Activated CD4-positive, CD25-positive, alpha-beta regulatory T cell treated with anti-CD3 and anti-CD28 coated beads, Interleukin-2, amount 50 U/mL, for 72 hours (primary cell): ENCODE measurements around the gene ZNF579.

Experiments used
- DNase-seq: peaks from one replicate; pipeline ENCODE4 v3.0.0; 2021

Gene ZNF579

DNA sequence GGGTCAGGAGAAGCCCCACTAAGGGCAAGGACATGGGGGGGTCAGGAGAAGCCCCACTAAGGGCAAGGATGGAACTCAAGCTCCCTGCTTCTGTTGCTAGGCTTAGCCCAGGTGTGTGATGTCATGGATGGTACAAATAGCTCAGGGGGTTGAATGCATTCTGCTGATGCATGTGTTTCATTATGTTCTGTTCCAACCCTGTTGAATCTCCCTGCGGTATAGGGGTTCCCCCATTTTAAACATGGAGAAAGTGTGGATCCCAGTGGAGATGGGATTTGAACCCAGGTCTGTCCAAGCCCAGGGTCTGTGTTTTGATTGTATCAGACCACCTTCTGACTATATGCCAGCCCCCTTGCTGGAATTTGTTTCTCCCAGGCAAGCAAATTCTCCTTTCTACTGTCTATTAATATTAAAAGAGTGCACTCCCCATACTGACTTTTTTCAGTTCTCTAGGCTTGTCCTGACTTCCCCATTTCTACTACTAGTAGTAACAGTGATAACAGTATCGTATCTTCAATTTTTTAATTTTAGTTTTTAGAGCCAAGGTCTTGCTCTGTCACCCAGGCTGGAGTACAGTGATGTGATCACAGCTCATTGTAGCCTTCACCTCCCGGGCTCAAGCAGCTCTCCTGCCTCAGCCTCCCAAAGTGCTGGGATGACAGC lies 31.5 kb upstream of the ZNF579 start:
- DNase-seq = no peak

DNA sequence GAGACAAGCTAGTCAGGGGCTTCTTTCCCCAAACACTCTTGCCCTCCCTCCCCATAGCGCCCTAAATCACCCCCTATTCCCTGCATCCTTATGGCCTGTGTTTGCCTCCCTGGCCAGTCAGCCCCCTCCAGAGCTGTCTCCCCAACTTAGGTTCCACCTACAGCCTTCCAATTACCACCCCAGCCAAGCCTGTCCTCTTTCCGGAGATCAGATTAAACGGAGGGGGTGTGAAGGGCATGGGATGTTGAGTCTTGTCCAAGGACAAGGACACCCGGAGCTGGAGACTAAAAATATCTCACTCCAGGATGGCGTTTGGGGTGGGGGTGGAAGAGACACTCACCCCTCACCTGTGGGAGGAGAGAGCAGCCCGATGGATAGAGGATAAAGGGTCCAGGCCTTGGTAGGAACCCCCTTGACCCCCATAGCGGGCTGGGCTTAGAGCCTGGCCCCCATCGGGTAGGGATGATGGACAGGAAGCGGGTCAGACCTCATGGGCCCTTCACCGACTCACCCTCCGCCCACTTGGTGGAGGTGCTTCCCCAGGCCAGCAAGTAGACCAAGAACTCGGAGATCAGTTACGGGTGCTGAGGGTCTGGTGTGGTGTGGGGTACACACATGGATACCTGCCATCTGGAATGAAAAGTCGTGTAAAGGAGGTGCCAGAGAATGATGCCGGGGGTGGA lies 30.8 kb upstream of the ZNF579 start:
- DNase-seq = no peak

DNA sequence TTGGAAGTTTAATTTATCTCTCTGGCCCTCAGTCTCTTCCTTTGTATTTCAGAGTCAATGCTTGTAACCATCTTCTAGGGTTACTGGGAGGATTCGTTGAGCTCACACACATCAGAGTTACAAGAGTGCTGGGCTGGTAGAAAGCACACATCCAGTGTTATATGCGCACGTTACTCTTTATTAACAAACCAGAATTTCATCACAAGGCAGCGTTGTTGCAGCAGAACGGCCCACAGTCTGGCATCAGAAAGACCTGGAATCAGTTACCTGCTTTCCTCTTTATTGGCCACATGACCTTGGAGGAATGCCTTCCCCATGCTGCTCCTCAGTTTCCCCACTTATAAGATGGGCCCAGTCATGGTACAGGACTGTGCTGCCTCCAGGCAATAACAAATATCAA lies 28.7 kb upstream of the ZNF579 start:
- no peak for DNase-seq

DNA sequence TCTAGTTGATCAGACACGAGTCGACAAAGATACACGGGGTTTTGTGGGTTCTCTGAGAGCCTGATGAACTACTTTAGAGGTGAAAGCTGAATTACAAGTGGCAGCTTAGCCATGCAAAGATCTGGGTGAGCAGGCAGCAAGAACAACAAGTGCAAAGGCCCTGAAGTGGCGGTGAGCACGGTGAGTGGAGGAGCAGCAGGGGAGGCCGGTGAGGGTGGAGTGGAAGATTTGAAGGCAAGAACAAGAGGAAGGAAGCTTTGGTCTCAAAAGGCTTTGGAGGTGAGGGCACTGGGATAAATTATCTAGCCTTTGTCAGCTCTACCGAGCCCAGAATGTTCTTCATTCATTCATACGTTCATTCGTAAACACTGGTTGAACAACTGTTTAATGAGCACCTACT lies 26.2 kb upstream of the ZNF579 start:
- DNase-seq = no peak

DNA sequence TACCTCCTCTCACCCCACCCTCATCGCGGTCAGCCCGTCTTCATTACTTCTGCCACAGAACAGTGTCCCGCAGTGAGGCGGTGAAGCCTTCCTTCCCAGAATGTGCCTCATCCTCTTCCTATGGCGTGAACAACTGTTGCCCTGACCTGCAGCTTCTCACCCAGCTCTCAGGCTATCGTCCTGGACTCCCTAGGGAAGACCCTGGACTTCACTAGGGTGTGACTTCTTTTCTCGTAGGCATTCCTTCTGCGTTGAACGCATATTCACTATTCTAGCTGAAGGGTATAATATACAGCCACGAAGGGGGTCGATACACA lies 25.8 kb upstream of the ZNF579 start:
- DNase-seq = no peak

DNA sequence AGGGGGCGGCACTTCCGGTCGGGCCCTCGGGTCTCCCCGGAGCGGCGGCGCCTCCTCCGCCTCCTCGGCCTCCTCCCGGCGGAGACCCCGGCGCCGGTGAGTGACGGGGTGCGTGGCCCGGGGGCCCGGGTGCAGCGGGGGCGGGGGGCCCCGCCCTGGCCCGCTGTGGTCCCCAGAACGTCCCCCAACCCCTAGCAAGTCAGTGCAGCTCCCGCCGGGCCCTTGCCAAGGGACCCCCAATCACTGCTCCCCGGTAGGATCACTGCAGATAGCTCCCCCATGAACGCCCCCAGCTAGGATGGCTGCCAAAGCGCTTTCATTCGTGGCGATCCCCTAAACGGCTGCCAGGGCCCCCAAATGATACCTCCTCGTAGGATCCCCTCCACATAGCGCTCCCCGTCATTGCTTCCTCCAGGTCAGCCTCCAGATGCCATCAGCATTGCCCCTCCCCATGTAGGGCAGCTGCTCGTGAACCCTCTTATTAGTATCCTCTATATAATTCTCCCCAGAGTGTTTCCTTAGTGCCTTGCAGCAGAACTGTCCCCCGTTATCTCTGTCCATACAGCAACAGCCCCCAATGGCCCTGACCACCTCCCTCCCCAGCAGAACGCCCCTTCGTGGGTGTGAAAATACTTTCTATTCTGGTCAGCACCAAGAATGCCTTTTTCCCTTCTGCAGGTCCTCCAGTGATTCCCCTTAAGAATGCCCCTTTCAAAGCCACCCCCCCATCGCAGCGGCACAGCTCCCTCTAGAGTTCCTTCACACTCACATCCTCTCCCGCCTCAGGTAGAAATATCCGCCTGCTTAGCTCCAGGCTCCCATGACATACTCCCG lies 25.2 kb upstream of the ZNF579 start, which contains the start of gene ZNF865:
Gene ZNF865 (plus strand): TSS at position 11 of the 834 bp plus-strand sequence. CDS start 7,972 bp downstream, outside the sequence.
- DNase-seq = peak; percentile 56

DNA sequence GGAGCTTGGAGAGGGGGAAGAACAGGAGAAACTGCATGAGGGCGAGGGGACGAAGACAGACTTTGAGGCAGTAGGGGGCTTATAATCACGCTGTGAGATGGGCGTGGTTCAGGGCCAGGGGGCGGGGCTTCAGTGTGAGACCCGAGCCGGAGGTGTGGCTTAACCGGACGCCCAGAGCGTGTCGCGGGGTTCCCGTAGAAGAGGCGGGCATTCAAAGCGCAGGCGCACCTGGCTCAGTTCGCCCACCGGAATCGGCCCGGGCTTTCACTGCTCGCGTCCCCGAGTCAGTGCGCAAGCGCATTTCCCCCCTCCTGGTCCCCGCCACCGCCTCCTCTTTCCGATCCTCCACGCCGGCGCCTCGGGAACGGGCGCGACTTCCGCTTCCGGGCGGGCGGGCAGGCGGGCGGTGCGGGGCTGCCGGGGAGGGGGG lies 24.6 kb upstream of the ZNF579 start:
- DNase-seq = peak; percentile 97

DNA sequence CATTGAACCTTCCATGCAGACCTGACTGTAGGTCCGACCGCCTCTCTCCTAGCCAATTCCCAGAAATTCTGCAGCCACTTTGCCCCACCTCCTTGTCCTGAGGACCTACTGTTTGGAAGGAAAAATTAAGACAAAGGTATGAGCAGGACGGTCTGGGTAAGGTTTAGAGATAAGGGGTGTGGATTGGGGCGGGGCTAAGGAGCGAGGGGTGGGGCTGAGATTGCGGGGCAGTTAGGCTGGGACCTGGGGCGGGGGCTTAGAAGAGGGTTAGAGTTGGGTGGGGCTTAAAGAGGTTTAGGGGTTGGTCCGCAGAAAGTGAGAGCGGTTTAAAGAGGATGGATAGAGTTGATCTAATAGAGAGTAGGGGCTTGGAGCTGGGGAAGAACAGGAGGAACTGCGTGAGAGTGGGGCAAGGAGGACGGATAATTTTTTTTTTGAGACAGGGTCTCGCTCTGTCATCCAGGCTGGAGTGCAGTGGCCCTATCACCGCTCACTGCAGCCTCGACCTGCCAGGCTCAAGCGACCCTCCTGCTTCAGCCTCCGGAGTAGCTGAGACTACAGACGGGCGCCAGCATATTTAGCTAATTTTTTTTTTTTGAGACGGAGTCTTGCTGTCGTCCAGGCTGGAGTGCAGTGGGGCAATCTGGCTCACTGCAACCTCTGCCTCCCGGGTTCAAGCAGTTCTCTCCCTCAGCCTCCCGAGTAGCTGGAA lies 23.1 kb upstream of the ZNF579 start:
- DNase-seq = no peak

DNA sequence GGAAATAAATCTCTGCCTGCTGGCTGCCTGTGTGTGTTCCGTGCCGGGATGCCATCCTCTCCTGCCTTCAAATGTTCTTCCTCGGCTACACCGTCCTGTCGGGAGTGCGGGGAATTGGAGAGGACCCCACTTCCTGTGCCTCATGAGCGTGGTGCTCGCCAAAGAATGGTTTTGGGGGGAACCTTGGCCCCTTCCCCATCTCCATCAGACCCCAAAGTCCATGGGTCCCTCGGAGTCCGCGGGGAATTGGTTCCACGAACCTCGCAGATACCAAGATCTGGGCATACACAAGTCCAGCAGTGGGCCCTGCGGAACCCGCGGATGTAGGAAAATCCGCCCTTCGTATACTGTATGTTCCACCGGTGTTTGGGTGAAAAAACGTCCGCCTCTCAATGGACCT lies 22.5 kb upstream of the ZNF579 start:
- no peak for DNase-seq

DNA sequence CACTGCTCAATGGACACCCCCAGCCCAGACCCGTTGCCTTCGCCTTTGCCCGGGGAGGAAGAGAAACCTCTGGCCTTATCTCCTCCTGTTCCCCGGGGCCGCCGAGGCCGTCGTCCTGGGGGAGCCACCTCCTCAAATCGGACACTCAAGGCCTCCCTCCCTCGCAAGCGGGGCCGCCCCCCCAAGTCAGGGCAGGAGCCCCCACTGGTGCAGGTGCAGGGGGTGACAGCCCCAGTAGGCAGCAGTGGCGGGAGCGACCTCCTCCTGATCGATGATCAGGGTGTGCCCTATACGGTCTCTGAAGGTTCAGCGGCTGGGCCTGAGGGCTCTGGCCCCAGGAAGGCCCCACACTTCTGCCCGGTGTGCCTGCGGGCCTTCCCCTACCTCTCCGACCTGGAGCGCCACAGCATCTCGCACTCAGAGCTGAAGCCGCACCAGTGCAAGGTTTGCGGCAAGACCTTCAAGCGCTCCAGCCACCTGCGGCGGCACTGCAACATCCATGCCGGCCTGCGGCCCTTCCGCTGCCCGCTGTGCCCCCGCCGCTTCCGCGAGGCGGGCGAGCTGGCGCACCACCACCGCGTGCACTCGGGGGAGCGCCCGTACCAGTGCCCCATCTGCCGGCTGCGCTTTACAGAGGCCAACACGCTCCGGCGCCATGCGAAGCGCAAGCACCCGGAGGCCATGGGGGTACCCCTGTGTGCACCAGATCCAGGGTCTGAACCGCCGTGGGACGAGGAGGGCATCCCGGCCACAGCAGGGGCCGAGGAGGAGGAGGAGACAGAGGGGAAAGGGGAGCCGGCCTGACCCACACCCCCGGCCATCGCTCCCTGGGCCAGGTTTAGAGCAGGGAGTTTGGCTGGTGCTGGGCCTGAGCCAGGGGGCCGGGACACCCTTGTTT lies 21.7 kb upstream of the ZNF579 start:
- no peak for DNase-seq

DNA sequence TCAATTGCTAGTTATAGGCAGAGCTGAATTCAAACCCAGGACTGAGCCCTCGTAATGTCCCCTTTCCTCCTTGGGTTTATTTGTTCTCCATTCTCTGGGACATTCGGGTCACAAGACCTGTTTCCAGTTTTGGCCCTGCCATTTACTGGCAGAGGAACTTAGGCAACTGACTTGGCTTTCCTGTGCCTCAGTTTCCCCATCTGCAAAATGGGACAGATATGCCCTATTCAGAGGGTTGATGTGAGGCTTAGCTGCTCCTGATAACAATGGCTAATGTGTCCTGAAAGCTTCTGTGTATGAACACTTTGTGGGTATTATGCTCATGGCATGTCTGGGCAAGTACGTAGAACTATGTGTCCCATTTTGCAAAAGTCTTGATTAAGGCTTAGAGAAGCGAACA lies 20.4 kb upstream of the ZNF579 start:
- DNase-seq = no peak

DNA sequence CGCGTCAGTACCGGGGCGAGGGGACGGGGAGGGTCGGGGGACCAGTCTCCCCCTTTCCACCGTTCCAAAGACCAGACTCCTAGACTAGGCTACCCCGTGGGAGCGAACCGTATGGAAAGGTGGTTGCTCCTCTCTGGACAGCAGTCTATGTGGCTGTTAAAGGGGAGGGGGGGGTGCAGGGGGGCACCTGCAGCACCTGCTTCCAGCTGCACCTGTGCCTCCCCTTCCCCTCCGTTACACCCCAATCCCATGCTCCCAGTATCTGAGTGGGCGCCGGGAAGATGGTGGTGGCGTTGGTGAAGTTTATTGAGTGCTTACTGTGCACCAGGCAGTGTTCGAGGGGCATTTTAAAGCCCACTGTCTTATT lies 20.0 kb upstream of the ZNF579 start:
- DNase-seq = no peak

DNA sequence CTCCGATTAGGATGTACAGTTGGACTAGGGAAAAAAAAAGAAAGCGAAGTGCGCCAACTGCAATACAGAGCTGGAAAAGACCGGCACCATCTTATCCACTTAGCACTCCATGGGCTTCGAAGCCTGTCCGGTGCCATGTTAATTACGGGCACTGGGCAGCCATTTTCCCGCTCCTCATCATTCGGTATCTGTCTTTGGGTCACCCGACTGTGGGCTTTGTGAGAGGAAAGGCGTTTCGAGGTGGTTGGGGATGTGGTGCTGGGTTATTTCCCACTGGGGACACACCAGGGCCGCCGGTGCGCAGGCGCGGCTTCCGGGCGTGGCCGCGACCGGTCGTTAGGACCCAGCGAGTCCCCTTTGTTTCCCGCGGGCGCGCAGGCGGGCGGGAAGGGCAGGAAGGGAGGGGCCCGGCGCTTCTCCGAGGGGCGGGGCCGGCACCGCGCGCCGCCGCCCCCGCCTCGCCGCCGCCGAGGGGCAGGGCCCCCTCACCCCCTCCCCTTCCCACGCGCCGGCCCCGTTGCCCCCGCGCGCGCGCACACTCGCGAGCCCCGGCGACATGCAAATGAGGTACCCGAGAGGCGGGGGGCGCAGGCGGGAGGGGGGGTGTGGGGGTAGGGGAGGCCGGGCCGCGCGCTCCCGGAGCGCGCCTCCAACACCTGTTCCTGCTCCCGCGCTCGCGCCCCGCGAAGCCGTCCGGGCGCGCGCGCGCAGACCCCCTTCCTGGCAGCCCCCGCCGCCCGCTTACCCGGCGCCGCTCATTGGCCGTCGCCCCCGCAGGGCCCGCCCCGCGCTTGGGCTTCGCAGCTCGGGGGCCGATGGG lies 19.4 kb upstream of the ZNF579 start, which contains the start of gene ZNF524:
Gene ZNF524 (plus strand): TSS at position 447 of the 820 bp plus-strand sequence. CDS start 1,825 bp downstream, outside the sequence.
- peak; percentile 85 for DNase-seq

DNA sequence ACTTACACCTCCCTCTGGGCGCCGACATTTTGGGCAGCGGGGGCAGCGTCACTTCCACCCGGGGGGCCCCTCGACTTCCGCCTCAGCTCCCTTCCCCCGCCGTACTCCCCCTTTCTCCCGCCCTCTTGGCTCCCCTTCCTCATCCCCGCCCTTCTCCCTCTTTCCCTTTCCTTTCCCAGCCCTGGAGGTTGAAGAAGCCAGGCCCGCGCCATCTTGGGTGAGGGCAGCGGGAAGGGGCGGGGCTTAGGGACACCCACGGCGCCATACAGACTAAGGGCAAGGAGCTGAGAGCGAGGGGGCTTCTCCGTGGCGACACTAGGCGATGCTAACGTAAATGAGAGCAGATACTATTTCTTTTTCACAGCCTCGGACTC lies 18.8 kb upstream of the ZNF579 start, which contains the start of gene FIZ1:
Gene FIZ1 (minus strand): TSS at position 50 of the 374 bp plus-strand sequence. CDS start 1,652 bp downstream, outside the sequence.
- peak; percentile 91 for DNase-seq

DNA sequence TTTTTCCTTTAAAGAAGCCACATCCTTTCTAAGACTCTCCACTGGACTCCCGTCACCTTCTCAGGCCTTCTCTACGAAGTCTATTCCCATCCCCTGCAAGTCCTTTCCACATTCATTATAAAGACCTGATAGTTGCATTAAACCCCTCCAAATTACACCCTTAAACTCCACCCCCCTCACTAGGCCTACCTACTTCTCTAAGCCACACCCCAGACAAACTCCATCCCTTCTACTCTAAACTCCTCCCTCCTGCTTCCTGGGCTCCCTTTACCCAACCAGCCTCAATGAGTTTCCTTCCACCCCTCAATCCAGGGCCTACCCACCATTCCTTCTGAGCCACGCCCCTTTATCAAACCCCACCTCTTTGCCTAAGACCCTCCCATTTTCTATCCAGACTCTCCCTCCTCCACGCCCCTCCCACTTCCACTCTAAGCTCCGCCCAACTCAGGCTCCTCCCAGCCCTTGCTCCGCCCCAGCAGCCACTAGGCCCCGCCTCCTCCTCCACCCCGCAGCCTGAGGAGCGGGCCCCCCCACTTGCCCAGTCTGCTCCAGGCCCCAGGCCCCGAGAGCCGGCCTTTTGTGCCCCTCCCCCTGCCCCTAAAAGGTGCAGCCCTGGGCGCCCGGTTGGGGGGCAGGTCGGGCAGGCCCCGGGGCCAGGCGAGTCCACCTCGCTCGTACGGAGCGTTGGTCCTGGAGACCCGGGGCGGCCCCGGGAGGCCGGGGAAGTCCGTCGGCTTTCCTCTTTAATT lies 18.2 kb upstream of the ZNF579 start:
- peak; percentile 96 for DNase-seq

DNA sequence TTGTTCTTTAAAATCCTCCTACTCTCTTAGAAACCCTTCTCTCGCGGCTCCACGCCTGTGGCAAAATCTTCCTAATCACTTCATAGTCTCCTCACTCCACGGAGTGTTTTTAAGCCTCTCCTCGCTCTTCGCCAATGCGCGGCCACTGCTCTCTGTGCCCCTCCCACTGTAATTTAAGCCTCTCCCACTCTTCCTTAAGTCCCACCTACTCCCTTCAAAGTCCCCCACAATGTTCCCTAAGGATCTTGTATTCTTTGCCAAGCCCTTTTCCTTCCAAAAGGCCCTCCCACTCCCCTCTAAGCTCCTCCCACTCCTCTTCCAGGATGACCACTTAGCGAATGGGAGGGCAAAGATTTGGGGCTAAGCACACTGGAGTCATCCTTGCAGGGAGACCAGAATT lies 17.4 kb upstream of the ZNF579 start:
- no peak for DNase-seq

DNA sequence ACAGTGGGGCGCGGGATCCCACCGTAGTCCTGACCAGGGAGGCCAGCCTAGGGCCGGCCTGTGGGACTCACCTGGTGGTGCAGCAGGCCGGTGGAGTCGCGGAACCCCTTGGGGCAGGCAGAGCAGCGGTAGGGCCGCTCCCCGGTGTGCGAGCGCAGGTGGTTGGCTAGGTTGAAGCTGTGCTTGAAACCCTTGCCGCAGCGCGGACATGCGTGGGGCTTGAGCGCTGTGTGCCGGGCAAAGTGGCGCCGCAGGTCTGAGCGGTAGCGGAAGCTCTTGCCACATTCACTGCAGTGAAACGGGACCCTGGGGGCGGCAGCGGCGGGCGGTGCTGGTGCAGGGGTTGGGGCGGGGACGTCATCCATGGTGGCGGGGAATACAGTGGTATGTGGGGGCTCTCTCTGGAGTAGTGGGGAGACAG lies 16.9 kb upstream of the ZNF579 start:
- DNase-seq = no peak

DNA sequence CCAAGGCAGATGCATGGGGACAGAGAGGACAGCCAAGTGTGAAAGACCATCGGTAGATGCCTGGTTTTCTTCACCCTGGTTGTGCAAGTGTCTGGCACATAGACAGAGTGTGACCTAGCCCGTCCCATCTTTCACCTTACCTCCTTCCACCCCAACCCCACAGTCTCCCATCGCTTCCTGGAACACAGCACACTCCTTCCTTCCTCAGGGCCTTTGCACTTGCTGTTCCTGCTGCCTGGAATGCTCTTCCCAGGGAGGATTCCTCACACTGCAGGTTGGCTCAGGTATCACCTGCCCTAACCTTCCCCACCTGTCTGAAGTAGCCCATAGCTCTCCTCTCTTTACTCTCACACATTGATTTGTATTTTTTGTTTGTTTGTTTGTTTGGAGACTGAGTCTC lies 15.7 kb upstream of the ZNF579 start:
- DNase-seq = no peak

DNA sequence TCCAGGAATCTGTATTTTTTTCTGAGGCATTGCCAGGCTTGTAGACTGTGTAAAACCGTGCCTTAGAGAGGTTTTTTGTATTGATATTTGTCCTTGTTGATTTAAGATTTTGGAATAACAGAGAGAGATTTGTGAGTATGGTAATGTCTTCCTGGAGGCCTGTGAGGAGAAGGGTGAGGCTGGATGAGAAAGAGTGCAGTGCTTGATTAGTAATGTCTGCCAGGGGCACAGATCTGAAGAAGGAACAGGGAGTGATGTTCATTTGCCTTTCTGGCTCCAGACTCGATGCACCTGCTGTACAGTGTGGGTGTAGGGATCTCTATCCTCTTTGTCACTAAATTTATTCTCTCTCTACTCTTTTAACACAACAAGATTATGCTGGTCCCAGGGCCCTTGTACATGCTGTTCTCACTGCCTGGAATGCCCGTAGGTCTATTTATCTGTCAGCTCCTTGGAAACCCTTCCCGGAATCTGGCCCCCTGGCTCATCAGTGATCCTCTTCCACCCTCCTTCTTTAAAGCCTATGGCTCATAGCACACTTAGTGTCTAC lies 14.4 kb upstream of the ZNF579 start:
- no peak for DNase-seq
